GM12872 (cell line): ENCODE results near the gene HLA-C.

ENCODE experiments used
- TF ChIP-seq, protein P1 (sequence below): IDR thresholded peaks from 3 replicates; pipeline ENCODE4 v1.5.1; 2011; ENCODE audit warnings: low read depth, mild to moderate bottlenecking, low read length, moderate library complexity; ENCODE audit not compliant: insufficient read depth

The HLA-C gene

DNA sequence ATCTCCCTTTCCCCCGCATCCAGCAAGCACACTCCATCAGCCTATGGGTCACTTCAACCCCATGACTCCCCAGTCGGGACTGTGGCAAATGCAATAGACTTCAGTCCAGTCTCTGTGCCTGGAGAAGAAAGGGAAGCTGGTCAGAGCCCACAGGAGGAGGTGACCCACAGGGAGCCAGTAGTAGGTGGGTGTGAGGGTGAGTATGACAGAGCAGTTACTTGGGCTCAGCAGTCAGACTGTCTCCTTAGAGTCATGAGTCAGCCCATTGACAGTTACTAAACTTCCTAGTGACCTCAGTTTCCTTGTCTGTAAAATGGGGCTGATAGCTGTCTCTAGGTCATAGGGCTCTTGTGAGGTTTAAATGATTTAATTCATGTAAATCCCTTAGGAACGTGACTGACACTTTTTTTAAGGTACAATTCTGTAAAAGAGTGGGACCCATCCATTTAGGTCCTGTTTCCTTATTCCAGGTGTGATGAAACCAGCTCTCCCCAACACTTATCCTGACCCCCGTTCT, 33.9 kb upstream of the HLA-C start:
- TF ChIP-seq, protein P1, sequence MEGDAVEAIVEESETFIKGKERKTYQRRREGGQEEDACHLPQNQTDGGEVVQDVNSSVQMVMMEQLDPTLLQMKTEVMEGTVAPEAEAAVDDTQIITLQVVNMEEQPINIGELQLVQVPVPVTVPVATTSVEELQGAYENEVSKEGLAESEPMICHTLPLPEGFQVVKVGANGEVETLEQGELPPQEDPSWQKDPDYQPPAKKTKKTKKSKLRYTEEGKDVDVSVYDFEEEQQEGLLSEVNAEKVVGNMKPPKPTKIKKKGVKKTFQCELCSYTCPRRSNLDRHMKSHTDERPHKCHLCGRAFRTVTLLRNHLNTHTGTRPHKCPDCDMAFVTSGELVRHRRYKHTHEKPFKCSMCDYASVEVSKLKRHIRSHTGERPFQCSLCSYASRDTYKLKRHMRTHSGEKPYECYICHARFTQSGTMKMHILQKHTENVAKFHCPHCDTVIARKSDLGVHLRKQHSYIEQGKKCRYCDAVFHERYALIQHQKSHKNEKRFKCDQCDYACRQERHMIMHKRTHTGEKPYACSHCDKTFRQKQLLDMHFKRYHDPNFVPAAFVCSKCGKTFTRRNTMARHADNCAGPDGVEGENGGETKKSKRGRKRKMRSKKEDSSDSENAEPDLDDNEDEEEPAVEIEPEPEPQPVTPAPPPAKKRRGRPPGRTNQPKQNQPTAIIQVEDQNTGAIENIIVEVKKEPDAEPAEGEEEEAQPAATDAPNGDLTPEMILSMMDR, result no peak

DNA sequence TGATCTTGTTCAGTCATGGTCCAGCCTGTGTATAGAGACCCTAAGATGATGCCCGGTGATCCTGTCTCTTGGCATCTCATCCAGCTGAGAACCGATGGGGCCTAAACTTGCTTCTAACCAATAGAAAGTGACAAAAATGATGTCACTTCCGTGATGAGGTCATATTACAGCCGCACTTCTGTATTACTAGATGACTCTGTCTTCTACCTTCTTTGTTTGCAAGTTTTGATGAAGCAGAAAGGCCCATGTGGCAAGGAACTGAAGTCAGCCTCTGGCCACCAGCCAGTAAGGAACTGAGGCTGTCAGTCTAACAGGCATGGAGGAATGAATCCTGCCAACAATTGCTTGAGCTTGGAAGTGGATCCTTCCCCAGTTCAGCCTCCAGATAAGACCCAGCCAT, 32.8 kb upstream of the HLA-C start:
- TF ChIP-seq, protein P1, result no peak

DNA sequence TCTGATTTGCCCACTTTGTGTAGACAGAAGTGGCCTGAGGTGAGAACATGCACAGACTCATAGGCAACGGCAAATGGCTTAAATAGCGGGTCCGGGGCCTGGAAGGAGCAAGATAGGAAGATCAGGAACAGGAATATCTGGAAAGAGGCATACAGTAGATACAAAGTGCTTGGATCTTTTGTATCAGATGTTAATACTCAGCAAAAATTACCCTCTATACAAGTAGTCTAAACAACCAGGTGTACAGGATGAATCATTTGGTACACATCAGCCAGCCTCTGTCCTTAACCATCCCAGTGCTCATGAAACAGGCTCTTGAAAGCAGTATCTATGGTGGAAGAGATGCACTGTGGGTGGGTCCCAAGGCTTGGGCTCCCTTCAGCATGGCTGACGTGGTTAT, 28.9 kb upstream of the HLA-C start:
- TF ChIP-seq, protein P1, result no peak

DNA sequence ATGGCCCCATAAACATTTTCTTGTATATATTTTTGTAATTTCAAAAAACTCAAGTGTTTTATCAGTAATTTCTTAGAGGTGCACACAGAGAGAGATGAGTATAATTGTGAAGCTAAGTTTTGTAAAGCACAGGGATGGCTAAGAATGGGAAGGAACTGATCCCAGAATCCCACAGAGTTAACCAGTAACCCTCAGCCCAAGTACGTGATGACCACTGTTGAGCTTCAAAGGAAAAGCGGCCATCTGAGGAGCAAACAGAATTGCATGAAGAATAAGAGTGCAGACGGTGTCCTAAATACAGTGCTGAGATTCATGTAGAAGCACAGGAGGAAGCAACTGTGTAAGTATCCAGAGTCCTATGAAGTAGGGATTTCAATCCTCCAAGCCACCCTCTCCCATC, 28.1 kb upstream of the HLA-C start:
- TF ChIP-seq, protein P1, result no peak

DNA sequence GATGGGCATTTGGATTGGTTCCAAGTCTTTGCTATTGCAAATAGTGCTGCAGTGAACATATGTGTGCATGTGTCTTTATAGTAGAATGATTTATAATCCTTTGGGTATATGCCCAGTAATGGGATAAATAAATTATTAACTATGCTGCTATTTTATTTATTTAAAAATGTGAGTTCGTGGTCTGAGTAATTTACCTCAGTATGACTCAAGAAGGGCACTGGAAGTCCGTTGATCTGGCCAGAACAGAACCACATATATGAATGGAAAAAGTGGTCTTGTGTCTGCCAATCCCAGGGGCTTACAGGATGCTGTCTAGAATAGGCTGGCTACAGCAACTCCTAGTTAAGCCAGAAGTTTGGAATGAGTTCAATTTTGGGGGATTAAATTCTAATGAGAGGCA, 27.6 kb upstream of the HLA-C start:
- TF ChIP-seq, protein P1, result no peak

DNA sequence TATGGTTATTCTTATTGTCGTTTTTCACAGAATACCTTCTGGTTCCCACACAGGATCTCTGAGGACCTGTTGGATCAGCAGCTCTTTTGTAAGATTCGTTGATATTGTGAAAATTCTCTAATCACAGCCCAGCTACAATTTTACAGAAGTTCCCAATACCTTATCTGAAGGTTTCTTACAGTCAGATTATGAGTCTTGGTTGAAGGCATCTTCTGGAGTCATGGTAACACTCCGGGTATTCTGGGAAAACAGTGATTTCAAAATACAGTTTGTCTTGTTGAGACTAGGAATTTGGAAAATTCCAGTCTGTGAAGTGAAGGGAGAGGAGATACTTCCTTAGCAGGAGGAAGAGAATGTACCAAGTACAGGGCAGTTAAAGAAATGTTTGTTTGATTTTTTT, 22.2 kb upstream of the HLA-C start:
- TF ChIP-seq, protein P1, result no peak

DNA sequence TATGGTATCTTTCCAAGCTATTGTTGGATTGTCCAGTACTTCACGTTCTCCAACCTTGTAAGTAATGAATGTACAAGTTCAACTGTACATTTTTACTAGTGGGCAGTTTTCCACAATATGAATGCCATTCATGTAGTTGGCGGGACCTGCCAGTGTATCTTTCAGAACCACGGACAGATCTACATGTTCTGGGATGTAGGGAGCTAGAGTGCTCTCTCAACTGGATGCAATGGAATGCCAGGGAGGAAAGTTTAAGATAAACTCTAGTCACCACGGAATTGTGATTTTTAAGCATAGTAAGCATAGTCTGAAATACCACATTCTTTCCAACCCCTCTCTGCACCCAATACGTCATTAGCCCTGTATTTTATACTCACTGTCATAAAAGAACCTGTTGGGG, 21.5 kb upstream of the HLA-C start:
- TF ChIP-seq, protein P1, result no peak
